Stimulated activated CD4-positive, alpha-beta T cell treated with anti-CD3 and anti-CD28 coated beads, TNF-alpha, amount 100 ng/mL, for 48 hours (primary cell): ENCODE data around the gene CDK11A.
"Not testable (repeated sequence)": the region's sequence is repeated elsewhere in the genome, so short reads cannot be mapped to it uniquely, and the experiment has no call there.

Experiments
- DNase-seq, 3 donors: peaks; one replicate each; pipeline ENCODE4 v3.0.0-alpha.2; 2020; ENCODE audit warnings: low read depth in 3 of 3

Gene CDK11A

DNA sequence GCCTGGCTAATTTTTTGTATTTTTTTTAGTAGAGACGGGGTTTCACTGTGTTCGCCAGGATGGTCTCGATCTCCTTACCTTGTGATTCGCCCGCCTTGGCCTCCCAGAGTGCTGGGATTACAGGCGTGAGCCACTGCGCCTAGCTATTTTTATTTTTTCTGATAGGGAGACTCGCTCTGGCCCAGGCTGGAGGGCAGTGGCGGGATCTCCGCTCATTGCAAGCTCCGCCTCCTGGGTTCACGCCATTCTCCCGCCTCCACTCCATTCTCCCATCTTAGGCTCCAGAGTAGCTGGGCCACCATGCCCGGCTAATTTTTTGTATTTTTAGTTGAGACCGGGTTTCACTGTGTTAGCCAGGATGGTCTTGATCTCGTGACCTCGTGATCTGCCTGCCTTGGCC is 1.9 kb upstream of the CDK11A start:
- not testable (repeated sequence) for DNase-seq

DNA sequence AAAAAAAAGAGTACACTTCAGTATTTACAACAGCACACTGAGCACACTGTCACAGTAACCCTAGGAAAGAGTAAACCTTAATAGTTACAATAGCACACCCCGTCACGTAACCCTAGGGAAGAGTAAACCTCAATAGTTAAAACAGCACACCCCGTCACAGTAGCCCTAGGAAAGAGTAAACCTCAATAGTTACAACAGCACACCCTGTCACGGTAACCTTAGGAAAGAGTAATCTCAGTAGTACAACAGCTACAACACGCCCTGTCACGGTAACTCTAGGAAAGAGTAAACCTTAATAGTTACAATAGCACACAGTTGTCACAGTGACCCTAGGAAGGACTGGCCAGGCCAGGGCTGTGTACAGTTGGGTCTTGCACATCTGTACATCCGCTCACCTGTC is 3.0 kb downstream of the CDK11A start:
- DNase-seq: no peak

GRCh38 chr1:1715109-1715883 is 8.9 kb downstream of the CDK11A start:
- not testable (repeated sequence) for DNase-seq

DNA sequence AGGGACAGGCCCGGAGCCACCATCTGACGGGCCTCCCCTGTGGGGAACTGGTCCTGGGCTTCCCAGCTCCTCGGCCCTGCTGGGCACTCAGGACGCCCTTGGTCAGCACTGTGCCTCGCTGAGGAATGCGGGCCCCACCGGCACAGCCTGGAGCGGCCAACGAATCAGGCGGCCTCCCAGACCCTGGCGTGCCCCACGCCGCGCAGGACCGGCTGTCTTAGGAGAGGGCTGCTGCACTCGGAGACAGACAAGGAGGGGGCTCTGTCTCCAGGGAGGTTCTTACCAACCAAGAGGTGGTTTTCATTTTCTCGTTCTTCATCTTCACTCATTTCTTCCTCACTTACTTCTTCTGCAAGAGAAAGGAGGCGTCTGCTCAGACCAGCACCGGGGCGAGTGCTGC is 16.3 kb downstream of the CDK11A start:
- DNase-seq: not testable (repeated sequence)

GRCh38 chr1:1707241-1707640 is 16.9 kb downstream of the CDK11A start:
- not testable (repeated sequence) for DNase-seq

- not testable (repeated sequence) for DNase-seq
Measured at GRCh38 chr1:1705623-1706022, 18.5 kb downstream of the CDK11A start.

GRCh38 chr1:1704284-1704957 is 19.7 kb downstream of the CDK11A start:
- not testable (repeated sequence) for DNase-seq

DNA sequence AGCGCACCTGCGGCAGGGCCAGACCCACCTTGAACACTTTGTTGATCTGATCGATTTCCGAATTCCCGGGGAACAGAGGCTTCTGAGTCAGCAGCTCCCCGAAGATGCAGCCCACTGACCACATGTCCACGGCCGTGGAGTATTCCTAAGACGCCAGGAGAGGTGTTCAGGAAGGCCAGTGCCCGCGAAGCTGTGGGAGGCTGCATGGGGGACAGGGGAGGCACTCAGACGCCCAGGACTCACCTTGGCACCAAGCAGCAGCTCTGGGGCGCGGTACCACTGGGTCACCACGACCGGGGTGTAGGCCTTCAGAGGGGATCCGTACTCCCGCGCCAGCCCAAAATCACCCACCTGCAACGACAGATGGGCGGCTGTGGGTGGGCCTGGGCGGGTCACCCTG is 20.4 kb downstream of the CDK11A start:
- no peak for DNase-seq

GRCh38 chr1:1702506-1702905 is 21.7 kb downstream of the CDK11A start:
- DNase-seq: not testable (repeated sequence)

- DNase-seq: not testable (repeated sequence)
Measured at GRCh38 chr1:1700557-1700956, 23.6 kb downstream of the CDK11A start.

- not testable (repeated sequence) for DNase-seq
Measured at GRCh38 chr1:1700067-1700466, 24.1 kb downstream of the CDK11A start.

DNA sequence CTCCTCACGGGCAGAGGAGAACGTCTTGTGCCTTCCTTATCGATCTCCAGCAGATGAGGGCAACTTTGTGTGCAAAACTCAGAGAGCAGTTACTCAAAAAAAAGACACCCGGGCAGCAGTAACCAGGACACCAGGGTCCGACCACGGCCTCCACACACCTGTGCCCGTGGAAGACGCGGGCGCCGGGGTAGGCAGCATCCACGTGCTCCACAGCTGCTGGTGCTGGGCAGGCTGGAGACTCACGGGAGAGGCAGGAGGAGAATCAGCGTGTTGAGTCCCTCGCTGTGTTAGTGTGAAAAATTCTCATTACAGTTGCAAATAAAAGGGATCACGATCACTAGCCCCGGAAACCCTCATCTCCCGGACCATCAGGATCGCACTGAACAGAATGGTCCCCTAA is 25.1 kb downstream of the CDK11A start:
- DNase-seq: not testable (repeated sequence)

DNA sequence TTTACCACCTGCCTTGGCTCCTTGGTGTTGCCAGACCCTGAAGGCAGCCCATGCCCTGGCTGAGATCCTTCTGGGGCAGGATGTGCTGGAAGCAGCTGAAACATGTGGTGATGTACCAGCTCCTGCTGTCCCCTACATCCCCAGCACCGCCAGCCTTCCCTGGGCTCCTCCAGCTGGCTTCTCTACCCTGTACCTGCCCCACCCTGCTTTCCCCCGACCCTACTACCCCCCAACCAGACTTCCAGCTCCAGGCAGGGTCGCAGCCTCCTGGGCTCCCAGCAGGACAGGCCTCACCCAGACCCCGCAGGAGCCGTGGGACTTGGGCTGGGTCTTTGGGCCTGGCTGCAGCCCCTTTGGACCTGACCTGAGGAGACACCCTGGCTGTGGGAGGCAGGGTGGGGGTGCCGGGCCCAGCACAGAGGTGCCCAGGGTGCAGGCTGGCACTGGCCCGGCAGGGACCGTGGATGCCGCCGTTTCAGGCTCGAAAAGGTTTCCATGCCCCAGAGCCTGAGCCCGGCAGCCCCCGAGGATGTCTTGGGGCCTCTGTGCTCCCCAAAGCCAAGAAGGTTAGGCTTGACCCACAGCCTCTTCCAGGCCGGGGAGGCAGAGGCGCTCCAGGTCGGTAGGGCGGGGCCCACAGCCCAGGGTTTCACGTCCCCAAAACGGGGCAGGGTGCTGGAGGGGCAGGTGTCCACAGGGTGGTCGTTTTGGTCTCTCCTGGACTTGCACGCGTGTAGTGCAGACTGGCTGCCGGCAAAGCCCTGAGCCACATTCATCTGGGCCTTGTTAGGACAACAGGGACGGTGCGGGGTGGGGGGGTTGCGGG is 26.6 kb downstream of the CDK11A start:
- DNase-seq: not testable (repeated sequence)

GRCh38 chr1:1696431-1697357 is 27.5 kb downstream of the CDK11A start:
- DNase-seq: not testable (repeated sequence)

DNA sequence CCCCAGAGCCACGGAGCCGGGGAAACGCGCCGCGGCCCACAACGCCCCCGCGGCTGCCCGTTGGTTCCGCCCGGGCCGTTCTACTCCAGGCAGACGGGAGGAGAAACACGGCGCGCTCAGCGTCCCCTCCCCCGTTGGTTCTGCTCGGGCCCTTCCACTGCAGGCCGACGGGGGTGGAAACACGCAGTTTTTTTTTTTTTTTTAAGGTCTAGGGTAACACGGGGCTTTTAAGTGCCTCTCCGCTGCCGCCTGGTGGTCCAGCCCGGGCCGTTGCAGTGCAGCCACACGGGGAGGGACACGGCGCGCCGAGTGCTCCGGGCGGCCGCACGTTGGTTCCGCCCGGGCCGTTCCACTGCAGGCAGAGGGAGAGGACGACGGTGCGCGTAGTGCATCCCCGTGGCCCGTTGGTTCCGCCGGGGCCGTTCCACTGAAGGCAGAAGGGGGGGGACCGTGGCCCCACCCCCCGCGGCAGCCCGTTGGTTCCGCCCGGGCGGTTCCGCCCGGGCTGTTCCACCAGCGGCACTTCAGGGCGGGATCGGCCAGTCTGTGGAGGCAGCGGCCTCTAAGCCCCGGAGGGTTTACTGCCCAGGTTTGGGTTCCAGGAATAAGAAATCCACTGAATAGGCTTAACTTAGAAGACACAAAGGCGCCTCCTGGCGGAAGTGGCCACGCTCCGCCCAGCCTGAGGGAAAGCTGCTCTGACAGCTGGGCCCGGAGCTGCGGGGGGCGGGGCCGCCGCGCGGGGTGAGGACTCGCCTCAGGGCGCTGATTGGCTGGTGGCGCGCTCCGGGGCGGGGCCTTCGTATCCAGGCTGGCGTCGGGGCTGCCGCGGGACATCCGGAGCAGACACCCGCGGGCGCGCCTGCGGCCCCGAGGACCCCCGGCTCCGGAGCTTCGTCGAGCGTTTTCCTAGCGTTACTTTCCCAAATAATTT is 31.2 kb downstream of the CDK11A start, which contains the start of gene SLC35E2B:
TSS of gene SLC35E2B (minus strand) at position 82 of the 934 bp plus-strand sequence. CDS start 16,096 bp downstream, outside the sequence.
- peak; percentile 56 to 88 (median 86) for DNase-seq

- peak in 2 of 3 donors; percentile 67 to 74 for DNase-seq
Measured at GRCh38 chr1:1692324-1692713, 31.8 kb downstream of the CDK11A start.

- DNase-seq: not testable (repeated sequence)
Measured at GRCh38 chr1:1691443-1691842, 32.7 kb downstream of the CDK11A start.

GRCh38 chr1:1689526-1689925 is 34.6 kb downstream of the CDK11A start:
- DNase-seq: not testable (repeated sequence)

GRCh38 chr1:1687846-1688245 is 36.3 kb downstream of the CDK11A start:
- no peak for DNase-seq
